GM18519 (cell line): Measurements from ENCODE around the gene C14orf119.

Experiments used
- ATAC-seq: cut with Tn5 transposase; IDR thresholded peaks from one replicate; pipeline ENCODE4 v1.9.1; 2021; ENCODE audit warnings: mild to moderate bottlenecking, moderate library complexity; ENCODE audit not compliant: unreplicated experiment, low FRiP score

C14orf119 gene

GRCh38 chr14:23060536-23061260 is 34.6 kb upstream of the C14orf119 start:
- no peak for ATAC-seq

GRCh38 chr14:23062002-23062401 is 33.3 kb upstream of the C14orf119 start:
- no peak for ATAC-seq

- ATAC-seq = no peak
Measured at GRCh38 chr14:23063601-23064000, 31.7 kb upstream of the C14orf119 start.

- no peak for ATAC-seq
Measured at GRCh38 chr14:23066368-23066767, 28.9 kb upstream of the C14orf119 start.

GRCh38 chr14:23066855-23067744 is 28.2 kb upstream of the C14orf119 start:
- no peak for ATAC-seq

GRCh38 chr14:23067847-23068788 is 27.2 kb upstream of the C14orf119 start:
- no peak for ATAC-seq

- ATAC-seq = peak; percentile 60
Measured at GRCh38 chr14:23068789-23069412, 26.4 kb upstream of the C14orf119 start.

- no peak for ATAC-seq
Measured at GRCh38 chr14:23069413-23069806, 25.9 kb upstream of the C14orf119 start.

- ATAC-seq = no peak
Measured at GRCh38 chr14:23070262-23071129, 24.8 kb upstream of the C14orf119 start.

GRCh38 chr14:23071244-23071920 is 23.9 kb upstream of the C14orf119 start:
- ATAC-seq = peak; percentile 65

- no peak for ATAC-seq
Measured at GRCh38 chr14:23071921-23072539, 23.3 kb upstream of the C14orf119 start.

GRCh38 chr14:23074906-23075305 is 20.4 kb upstream of the C14orf119 start:
- ATAC-seq = no peak

GRCh38 chr14:23076785-23077408 is 18.4 kb upstream of the C14orf119 start:
- ATAC-seq = no peak

- no peak for ATAC-seq
Measured at GRCh38 chr14:23077962-23078361, 17.3 kb upstream of the C14orf119 start.

GRCh38 chr14:23078692-23079116 is 16.6 kb upstream of the C14orf119 start:
- ATAC-seq = no peak

GRCh38 chr14:23079716-23080115 is 15.6 kb upstream of the C14orf119 start:
- ATAC-seq = no peak

- no peak for ATAC-seq
Measured at GRCh38 chr14:23080474-23080873, 14.8 kb upstream of the C14orf119 start.

- ATAC-seq = no peak
Measured at GRCh38 chr14:23085458-23085857, 9.8 kb upstream of the C14orf119 start.
